ENCODE data around the gene UBTF.
A peak's percentile ranks its signal among the peaks of the same experiment; 100 is the strongest.

The UBTF gene

DNA sequence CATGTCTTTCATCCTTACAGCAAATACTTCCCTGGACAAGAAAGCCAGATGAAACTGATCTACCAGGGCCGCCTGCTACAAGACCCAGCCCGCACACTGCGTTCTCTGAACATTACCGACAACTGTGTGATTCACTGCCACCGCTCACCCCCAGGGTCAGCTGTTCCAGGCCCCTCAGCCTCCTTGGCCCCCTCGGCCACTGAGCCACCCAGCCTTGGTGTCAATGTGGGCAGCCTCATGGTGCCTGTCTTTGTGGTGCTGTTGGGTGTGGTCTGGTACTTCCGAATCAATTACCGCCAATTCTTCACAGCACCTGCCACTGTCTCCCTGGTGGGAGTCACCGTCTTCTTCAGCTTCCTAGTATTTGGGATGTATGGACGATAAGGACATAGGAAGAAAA lies 29.0 kb downstream of the UBTF start:
- ATAC-seq (replicated peaks) (no peak), DNase-seq (no peak)
- H3K27ac Mint-ChIP-seq, result peak overlapping the region in 1 of 2 donors; percentile 75
- no peaks in the 10 kb centered on the region for H3K9me3 Mint-ChIP-seq
- H3K4me3 Mint-ChIP-seq, result peak overlapping the region in 1 of 2 donors; percentile 42
- peaks cover 59% of the 10 kb centered on the region for H3K36me3 Mint-ChIP-seq (ENCODE audit: insufficient read depth)
- no peaks in the 10 kb centered on the region for H3K27me3 Mint-ChIP-seq
- H3K4me1 Mint-ChIP-seq (ENCODE audit: low read depth in 2 of 2), result peaks cover 18 to 21% of the 10 kb centered on the region in 2 donors

DNA sequence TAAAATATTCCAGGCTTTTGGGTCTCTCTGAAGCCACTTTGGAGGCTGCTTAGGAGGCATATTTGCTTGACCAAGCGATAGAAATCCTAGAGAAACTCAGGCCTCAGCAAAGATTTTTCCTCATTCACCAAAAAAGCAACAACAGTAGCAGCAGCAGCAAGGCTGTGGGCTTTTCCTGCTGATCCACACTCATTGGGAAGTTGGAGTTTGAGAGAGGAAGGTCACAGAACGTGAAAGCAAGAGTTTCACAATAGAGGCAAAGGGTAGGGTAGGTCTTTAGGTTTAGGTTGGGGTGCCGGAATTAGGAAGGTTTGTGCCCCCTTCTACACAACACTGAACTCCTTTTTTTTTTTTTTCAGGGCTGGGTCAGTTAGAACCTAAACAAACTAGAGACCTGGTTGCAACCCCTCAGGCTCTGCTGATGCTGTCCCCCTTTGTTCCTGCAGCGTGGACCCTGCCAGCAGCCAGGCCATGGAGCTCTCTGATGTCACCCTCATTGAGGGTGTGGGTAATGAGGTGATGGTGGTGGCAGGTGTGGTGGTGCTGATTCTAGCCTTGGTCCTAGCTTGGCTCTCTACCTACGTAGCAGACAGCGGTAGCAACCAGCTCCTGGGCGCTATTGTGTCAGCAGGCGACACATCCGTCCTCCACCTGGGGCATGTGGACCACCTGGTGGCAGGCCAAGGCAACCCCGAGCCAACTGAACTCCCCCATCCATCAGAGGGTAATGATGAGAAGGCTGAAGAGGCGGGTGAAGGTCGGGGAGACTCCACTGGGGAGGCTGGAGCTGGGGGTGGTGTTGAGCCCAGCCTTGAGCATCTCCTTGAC lies 30.7 kb downstream of the UBTF start:
- Mint-ChIP-seq H3K9me3 (no peaks in the 10 kb centered on the region), H3K27ac (peak overlapping the region; percentile 71 to 100), H3K4me3 (peak overlapping the region in 1 of 2 donors; percentile 99), H3K4me1 (ENCODE audit: low read depth in 2 of 2) (peaks cover 29 to 32% of the 10 kb centered on the region in 2 donors), H3K36me3 (ENCODE audit: insufficient read depth) (peaks cover 49% of the 10 kb centered on the region), H3K27me3 (no peaks in the 10 kb centered on the region)
- DNase-seq, result no peak
- no peak for ATAC-seq (replicated peaks)

DNA sequence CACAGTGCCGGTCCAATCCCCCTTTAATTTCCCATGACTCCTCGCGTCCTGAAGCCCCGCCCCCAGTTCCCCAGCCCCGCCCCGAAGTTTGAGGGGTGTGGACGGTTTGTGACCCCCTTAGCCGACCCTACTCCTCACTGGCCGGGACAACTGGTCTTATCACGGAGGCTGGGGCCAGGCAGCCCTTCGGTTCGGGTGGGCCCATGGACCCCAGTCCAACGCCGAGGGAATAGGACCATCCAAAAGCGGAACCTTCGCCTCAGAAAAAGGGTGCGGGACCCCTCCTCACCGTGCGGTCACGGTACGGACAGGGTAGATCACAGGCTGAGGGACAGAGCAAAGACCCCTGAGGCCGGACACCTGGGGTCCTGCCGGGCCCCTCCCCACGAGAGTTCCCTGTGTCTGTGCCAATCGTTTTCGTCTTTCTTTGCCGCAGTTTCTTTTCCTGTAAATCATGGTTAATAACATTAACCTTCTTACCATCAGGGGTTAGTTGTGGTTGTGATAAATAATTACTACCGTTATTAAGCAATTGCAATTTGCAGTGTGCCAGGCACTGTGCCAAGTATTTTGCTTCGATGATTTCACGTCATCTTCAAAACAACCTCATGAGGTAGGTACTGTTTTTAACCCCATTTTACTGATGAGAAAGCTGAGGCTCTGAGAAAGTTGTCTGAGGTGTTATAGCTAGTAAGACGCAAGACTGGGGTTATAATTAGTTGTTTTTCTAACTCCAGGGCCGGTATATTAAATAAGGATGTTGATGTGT lies 32.2 kb downstream of the UBTF start:
- H3K9me3 Mint-ChIP-seq, result no peaks in the 10 kb centered on the region
- DNase-seq (peak; percentile 38 to 52 (median 40)), ATAC-seq (replicated peaks) (peak; percentile 56)
- peaks cover 49% of the 10 kb centered on the region for H3K36me3 Mint-ChIP-seq (ENCODE audit: insufficient read depth)
- H3K27ac Mint-ChIP-seq, result peak overlapping the region; percentile 98 to 100
- peaks cover 29 to 30% of the 10 kb centered on the region in 2 donors for H3K4me1 Mint-ChIP-seq (ENCODE audit: low read depth in 2 of 2)
- no peaks in the 10 kb centered on the region for H3K27me3 Mint-ChIP-seq
- peak overlapping the region; percentile 98 to 99 for H3K4me3 Mint-ChIP-seq

DNA sequence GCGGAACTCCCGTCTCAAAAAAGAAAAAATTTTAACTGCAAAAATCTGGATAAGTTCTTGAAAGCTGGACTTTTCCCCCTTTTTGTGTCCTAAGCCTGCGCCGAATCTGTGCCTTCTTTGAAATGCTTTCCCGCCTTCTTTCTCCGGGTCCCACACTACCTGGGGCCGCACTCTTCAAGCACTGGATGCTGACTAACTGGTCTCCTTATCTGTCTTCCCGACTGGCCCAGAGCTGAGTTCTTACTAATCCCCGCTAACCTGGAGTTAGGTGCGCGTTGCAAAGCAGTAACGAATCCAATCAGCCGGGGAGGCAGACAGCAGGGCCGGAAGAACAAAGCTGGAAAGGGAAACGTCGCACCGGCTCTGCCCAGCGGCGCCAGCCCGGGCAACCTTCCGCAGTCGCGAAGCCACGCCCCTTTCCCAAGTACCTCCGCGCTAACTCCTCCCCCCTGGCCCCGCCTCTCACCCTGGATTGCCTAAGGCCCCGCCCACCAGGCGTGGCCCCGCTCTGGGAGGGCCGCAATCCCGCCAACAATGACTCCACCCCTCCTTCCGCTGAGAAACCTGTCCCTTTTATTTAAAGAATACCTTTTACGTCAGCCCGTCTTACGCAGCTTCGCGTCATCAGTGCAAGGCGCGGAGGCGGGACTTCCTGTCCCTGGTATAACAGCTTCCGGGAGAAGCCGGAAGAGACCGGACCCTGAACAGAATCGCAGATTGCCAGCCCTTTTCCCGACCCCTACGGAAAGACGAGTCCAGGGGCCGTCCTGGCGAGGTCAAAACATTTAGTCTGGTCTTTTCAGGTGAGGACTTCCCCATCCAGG lies 33.0 kb downstream of the UBTF start, which contains the start of gene TMUB2:
Gene TMUB2 (plus strand): TSS at position 666 of the 824 bp plus-strand sequence. CDS start 737 bp downstream, outside the sequence.
- peak within 1 kb of the TSS; percentile 98 to 99 for H3K4me3 Mint-ChIP-seq
- peak within 1 kb of the TSS; percentile 98 to 100 for H3K27ac Mint-ChIP-seq
- DNase-seq, result peak; percentile 99 to 100 (median 100)
- peak; percentile 87 for ATAC-seq (replicated peaks)
- no peaks in the 10 kb centered on the region for H3K9me3 Mint-ChIP-seq
- H3K36me3 Mint-ChIP-seq (ENCODE audit: insufficient read depth), result peaks cover 53% of the 10 kb centered on the region
- H3K27me3 Mint-ChIP-seq, result no peaks in the 10 kb centered on the region
- peaks cover 32 to 35% of the 10 kb centered on the region in 2 donors for H3K4me1 Mint-ChIP-seq (ENCODE audit: low read depth in 2 of 2)

DNA sequence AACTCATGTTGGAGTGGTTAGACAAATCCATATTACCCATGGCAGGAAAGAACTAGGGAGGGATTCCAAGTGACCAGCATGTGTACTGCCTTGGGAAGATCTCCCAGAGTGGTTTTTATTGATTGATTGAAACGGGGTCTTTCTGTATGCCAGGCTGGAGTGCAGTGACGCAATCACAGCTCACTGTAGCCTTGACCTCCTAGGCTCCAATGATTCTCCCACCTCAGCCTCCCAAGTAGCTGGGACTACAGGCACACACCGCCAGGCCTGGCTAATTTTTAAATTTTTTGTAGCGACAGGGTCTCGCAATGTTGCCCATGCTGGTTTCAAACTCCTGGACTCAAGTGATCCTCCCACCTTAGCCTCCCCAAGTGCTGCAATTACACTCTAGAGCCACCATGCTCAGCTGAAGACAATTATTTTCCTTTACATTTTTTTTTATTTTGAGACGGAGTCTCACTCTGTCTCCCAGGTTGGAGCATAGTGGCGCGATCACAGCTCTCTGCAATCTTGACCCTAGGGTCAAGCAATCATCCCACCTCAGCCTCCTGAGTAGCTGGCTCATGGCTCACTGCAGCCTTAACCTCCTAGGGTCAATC lies 35.2 kb downstream of the UBTF start:
- peak overlapping the region; percentile 98 to 100 for H3K27ac Mint-ChIP-seq
- H3K4me3 Mint-ChIP-seq, result no peak overlapping the region
- DNase-seq, result no peak
- no peaks in the 10 kb centered on the region for H3K27me3 Mint-ChIP-seq
- no peak for ATAC-seq (replicated peaks)
- peaks cover 29 to 31% of the 10 kb centered on the region in 2 donors for H3K4me1 Mint-ChIP-seq (ENCODE audit: low read depth in 2 of 2)
- peaks cover 38% of the 10 kb centered on the region for H3K36me3 Mint-ChIP-seq (ENCODE audit: insufficient read depth)
- H3K9me3 Mint-ChIP-seq, result no peaks in the 10 kb centered on the region

DNA sequence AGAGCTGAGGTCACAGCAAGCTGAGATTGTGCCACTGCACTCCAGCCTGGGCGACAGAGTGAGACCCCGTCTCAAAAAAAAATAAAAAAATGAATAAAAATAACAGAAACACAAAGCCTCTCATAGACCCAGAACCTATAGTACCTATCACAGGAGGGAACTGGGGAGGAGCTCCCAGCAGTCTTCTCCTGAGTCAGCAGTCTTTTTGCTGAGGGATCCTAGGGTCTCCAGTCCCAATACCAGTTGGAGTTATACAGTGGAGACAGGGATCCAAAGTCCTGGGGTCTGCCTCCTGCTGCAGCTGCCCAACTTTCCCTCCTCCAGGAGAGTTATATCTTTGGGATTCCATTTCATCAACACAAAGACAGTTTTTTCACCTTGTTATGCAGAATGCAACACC lies 36.5 kb downstream of the UBTF start:
- no peak for ATAC-seq (replicated peaks)
- no peak overlapping the region for H3K4me3 Mint-ChIP-seq
- H3K9me3 Mint-ChIP-seq, result no peaks in the 10 kb centered on the region
- no peaks in the 10 kb centered on the region for H3K27me3 Mint-ChIP-seq
- peaks cover 28 to 36% of the 10 kb centered on the region in 2 donors for H3K4me1 Mint-ChIP-seq (ENCODE audit: low read depth in 2 of 2)
- no peak for DNase-seq
- H3K27ac Mint-ChIP-seq, result no peak overlapping the region
- H3K36me3 Mint-ChIP-seq (ENCODE audit: insufficient read depth), result peaks cover 37% of the 10 kb centered on the region

DNA sequence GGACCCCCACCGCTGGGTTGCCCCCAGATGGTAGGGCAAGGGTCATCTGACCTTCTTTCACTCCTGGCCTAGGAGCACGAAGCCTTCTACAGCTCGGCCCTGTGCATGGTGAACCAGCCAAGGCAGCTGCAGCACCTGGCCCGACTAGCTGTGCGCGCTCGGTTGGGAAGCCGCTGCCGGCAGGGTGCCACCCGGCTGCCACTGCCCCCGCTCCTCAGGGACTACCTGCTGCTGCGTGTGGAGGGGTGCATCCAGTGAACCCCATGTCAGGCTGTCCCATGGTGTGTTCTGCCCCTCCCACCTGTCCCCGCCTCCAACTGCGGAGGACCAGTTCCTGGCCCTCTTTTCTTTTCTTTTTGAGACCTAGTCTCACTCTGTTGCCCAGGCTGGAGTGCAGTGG lies 41.3 kb downstream of the UBTF start:
- H3K36me3 Mint-ChIP-seq (ENCODE audit: insufficient read depth), result peaks cover 27% of the 10 kb centered on the region
- peaks cover 7 to 11% of the 10 kb centered on the region in 2 donors for H3K4me1 Mint-ChIP-seq (ENCODE audit: low read depth in 2 of 2)
- H3K4me3 Mint-ChIP-seq, result no peak overlapping the region
- H3K9me3 Mint-ChIP-seq, result no peaks in the 10 kb centered on the region
- no peaks in the 10 kb centered on the region for H3K27me3 Mint-ChIP-seq
- no peak overlapping the region for H3K27ac Mint-ChIP-seq
- DNase-seq, result no peak
- no peak for ATAC-seq (replicated peaks)

DNA sequence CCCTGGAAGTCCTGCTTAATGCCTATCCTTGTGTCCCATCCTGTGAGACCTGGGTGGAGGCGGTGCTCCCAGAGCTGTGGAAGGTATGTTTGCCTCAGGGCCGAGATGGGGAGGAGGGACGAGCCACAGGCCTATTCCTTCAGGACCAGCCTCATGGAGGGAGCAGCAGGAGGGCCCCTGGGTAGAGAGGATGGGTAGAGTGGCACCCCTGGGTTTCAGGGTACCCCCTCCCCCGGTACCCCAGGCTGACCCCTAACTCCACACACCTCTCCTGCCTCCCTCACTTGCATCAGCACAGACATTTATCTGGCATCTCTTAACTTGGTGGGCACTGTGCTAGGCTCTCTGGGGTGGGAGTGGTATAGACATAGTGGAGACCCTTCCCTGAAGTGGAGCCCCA lies 41.8 kb downstream of the UBTF start:
- H3K27ac Mint-ChIP-seq, result peak overlapping the region in 1 of 2 donors; percentile 25
- H3K36me3 Mint-ChIP-seq (ENCODE audit: insufficient read depth), result peaks cover 29% of the 10 kb centered on the region

DNA sequence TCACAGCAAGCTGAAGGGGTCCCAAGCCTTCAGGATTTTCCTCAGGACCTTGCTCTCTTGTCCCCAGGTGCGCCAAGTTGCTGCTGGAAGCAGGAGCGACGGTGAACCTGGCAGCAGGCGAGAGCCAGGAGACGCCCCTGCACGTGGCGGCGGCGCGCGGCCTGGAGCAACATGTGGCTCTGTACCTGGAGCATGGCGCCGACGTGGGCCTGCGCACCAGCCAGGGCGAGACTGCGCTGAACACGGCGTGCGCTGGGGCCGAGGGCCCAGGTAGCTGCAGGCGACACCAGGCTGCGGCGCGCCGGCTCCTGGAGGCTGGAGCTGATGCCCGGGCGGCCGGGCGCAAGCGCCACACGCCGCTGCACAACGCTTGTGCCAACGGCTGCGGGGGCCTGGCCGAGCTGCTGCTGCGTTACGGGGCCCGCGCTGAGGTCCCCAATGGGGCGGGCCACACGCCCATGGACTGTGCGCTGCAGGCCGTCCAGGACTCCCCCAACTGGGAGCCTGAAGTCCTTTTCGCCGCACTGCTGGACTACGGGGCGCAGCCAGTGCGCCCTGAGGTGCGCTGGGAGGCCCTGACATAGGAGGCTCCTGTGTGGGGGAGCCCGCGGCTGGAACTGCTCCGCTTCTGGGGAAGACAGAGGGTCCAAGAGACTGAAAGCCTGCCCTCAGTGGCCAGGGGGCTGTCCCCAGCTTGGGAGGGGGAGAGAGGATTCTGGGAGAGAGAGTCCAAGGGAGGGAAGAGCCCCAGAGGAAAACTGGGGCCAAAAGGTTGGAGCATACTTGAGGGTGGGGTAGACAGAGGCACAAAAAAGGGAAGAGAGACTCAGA lies 42.6 kb downstream of the UBTF start:
- no peaks in the 10 kb centered on the region for H3K27me3 Mint-ChIP-seq
- ATAC-seq (replicated peaks) (no peak), DNase-seq (no peak)
- no peaks in the 10 kb centered on the region for H3K9me3 Mint-ChIP-seq
- peaks cover 28% of the 10 kb centered on the region for H3K36me3 Mint-ChIP-seq (ENCODE audit: insufficient read depth)
- no peak overlapping the region for H3K4me3 Mint-ChIP-seq
- peak overlapping the region in 1 of 2 donors; percentile 25 for H3K27ac Mint-ChIP-seq
- H3K4me1 Mint-ChIP-seq (ENCODE audit: low read depth in 2 of 2), result peaks cover 5 to 8% of the 10 kb centered on the region in 2 donors

More for the DNA sequence above, 41.8 kb downstream of the UBTF start:
- no peak for ATAC-seq (replicated peaks)
- H3K4me3 Mint-ChIP-seq, result no peak overlapping the region
- DNase-seq, result no peak
- H3K4me1 Mint-ChIP-seq (ENCODE audit: low read depth in 2 of 2), result peaks cover 7 to 11% of the 10 kb centered on the region in 2 donors
- no peaks in the 10 kb centered on the region for H3K27me3 Mint-ChIP-seq
- no peaks in the 10 kb centered on the region for H3K9me3 Mint-ChIP-seq

DNA sequence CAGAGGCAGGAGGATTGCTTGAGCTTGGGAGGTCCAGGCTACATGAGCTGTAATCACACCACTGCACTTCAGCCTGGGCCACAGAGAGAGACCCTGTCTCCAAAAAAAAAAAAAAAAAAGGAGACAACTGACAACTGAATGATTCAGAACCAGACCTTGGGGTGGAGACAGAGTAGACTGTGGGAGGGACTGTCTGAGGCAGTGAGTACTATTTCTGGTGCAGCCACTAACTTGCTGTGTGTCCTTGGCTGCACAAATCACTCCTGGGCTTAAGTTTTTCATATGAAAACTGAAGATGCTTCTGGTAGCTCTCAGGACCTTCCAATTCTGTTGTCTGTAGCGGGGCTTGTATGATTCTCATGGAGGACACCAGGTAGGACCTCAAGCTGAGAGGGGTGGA lies 43.2 kb downstream of the UBTF start:
- ATAC-seq (replicated peaks), result no peak
- peaks cover 22% of the 10 kb centered on the region for H3K36me3 Mint-ChIP-seq (ENCODE audit: insufficient read depth)
- no peak for DNase-seq
- H3K27me3 Mint-ChIP-seq, result no peaks in the 10 kb centered on the region
- H3K4me3 Mint-ChIP-seq, result no peak overlapping the region
- no peak overlapping the region for H3K27ac Mint-ChIP-seq
- peaks cover 3 to 6% of the 10 kb centered on the region in 2 donors for H3K4me1 Mint-ChIP-seq (ENCODE audit: low read depth in 2 of 2)
- no peaks in the 10 kb centered on the region for H3K9me3 Mint-ChIP-seq

DNA sequence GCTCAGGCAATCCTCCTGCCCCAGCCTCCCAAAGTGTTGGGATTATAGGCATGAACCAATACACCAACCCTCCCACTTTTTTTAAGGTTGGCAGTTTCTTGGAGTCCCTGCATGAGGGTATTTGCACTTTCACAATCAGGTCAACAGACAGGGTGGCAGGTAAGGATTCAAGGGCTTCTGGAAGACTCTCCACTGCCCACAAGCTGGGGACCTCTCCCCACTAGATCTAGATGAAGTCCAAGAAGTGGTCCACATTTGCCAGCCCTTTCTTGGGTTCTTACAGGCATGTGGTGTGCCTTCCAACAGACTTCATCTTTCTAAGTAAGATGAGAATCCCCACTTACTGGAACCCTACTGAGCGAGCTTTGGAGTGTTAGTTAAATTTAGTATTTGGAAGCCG lies 45.0 kb downstream of the UBTF start:
- Mint-ChIP-seq H3K27ac (peak overlapping the region; percentile 46 to 66), H3K4me3 (no peak overlapping the region), H3K27me3 (no peaks in the 10 kb centered on the region), H3K9me3 (no peaks in the 10 kb centered on the region), H3K4me1 (ENCODE audit: low read depth in 2 of 2) (peaks cover 3 to 6% of the 10 kb centered on the region in 2 donors), H3K36me3 (ENCODE audit: insufficient read depth) (peaks cover 22% of the 10 kb centered on the region)
- DNase-seq (no peak), ATAC-seq (replicated peaks) (no peak)

DNA sequence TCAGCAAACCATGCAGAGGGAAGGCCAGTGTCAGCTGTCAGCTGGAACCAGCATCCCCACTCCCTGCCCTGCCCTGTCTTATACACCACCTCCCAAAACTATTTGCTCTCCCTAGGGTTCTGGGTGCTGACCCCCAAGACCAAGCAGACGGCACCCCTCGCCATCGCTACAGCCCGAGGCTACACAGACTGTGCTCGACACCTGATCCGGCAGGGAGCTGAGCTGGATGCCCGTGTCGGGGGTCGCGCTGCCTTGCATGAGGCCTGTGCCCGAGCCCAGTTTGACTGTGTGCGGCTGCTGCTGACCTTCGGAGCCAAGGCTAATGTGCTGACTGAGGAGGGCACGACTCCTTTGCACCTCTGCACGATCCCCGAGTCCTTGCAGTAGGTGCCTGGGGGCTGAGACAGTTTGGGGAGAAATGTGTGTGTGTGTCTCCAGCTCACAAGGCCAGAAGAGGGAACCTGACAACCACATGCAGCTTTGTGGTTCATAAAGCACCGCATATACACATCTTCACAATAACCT lies 47.5 kb downstream of the UBTF start:
- H3K36me3 Mint-ChIP-seq (ENCODE audit: insufficient read depth), result peaks cover 17% of the 10 kb centered on the region
- peak overlapping the region in 1 of 2 donors; percentile 4 for H3K27ac Mint-ChIP-seq
- ATAC-seq (replicated peaks) (no peak), DNase-seq (no peak)
- H3K4me3 Mint-ChIP-seq, result no peak overlapping the region
- H3K27me3 Mint-ChIP-seq, result no peaks in the 10 kb centered on the region
- peaks cover 8 to 11% of the 10 kb centered on the region in 2 donors for H3K4me1 Mint-ChIP-seq (ENCODE audit: low read depth in 2 of 2)
- no peaks in the 10 kb centered on the region for H3K9me3 Mint-ChIP-seq
